Smooth muscle cell (in vitro differentiated cells): ENCODE data around the gene SCN4A. TPM values are rescaled to one million over a fixed set of nuclear protein-coding genes. Genes with fewer than 3 reads are reported as not detected.

ENCODE experiments used
- DNase-seq: peaks from one replicate; lab custom pipeline; 2025; ENCODE audit not compliant: unreplicated experiment; lab: John Stamatoyannopoulos, UW
- H2AFZ ChIP-seq: fragments of 200-600 bp; sonication (generic); 2 replicates; pipeline ENCODE4 v1.6.0; 2016; ENCODE audit warnings: antibody characterized with exemption, low read depth, mild to moderate bottlenecking
- H3F3A ChIP-seq: fragments of 200-600 bp; sonication (generic); 2 replicates; pipeline ENCODE4 v1.6.0; 2017; ENCODE audit warnings: antibody characterized with exemption, low read depth
- H3K27ac ChIP-seq: fragments of 200-600 bp; sonication (generic); 2 replicates; pipeline ENCODE4 v1.5.1; 2016; ENCODE audit warnings: low read depth, mild to moderate bottlenecking
- H3K27me3 ChIP-seq: fragments of 200-600 bp; sonication (generic); 2 replicates; pipeline ENCODE4 v1.6.1; 2016; ENCODE audit warnings: low read depth, mild to moderate bottlenecking
- H3K36me3 ChIP-seq: fragments of 200-600 bp; sonication (generic); 2 replicates; pipeline ENCODE4 v1.5.1; 2016; ENCODE audit warnings: low read depth
- H3K4me1 ChIP-seq: fragments of 200-600 bp; sonication (generic); 2 replicates; pipeline ENCODE4 v1.5.1; 2016; ENCODE audit warnings: low read depth
- H3K4me2 ChIP-seq: fragments of 200-600 bp; sonication (generic); 2 replicates; pipeline ENCODE4 v1.6.0; 2016; ENCODE audit warnings: mild to moderate bottlenecking
- H3K4me3 ChIP-seq: fragments of 200-600 bp; sonication (generic); 2 replicates; pipeline ENCODE4 v1.5.1; 2016; ENCODE audit warnings: mild to moderate bottlenecking
- H3K79me2 ChIP-seq: fragments of 200-600 bp; sonication (generic); 2 replicates; pipeline ENCODE4 v1.6.0; 2016; ENCODE audit warnings: low read depth, mild to moderate bottlenecking
- H3K9ac ChIP-seq: fragments of 200-600 bp; sonication (generic); 2 replicates; pipeline ENCODE4 v1.6.0; 2016; ENCODE audit warnings: low read depth
- H3K9me3 ChIP-seq: fragments of 200-600 bp; sonication (generic); replicated peaks from 2 replicates; pipeline ENCODE4 v1.5.1; 2016; ENCODE audit warnings: low read depth
- H4K20me1 ChIP-seq: fragments of 200-600 bp; sonication (generic); 2 replicates; pipeline ENCODE4 v1.6.0; 2016; ENCODE audit warnings: low read depth
- CTCF ChIP-seq: fragments of 200-600 bp; sonication (generic); IDR thresholded peaks from 2 replicates; pipeline ENCODE4 v1.5.1; 2017; ENCODE audit warnings: borderline replicate concordance, mild to moderate bottlenecking, antibody characterized with exemption; ENCODE audit not compliant: insufficient read depth, poor library complexity, severe bottlenecking
- WGBS: methylation state at CpG from one replicate; pipeline ENCODE4 v1.1.7; 2016; ENCODE audit warnings: low lambda C conversion rate; 5-methylcytosine and 5-hydroxymethylcytosine counted together
- polyA plus RNA-seq: library from polyadenylated mRNA; unstranded; fragments of >200 nt; fragmentation: Nextera tagmentation; extraction: Ambion mirVana; gene quantifications from 2 replicates; pipeline ENCODE4 v1.2.1, GENCODE V29; 2016
- total RNA-seq: library from RNA; depleted of rRNA; stranded (reverse); fragments of >200 nt; gene quantifications from 2 replicates; pipeline ENCODE4 v1.2.3, GENCODE V29; 2014

The SCN4A gene
- total and polyA plus RNA-seq, 2 experiments from 2014 or later: under 0.01 TPM; not detected in 1

DNA sequence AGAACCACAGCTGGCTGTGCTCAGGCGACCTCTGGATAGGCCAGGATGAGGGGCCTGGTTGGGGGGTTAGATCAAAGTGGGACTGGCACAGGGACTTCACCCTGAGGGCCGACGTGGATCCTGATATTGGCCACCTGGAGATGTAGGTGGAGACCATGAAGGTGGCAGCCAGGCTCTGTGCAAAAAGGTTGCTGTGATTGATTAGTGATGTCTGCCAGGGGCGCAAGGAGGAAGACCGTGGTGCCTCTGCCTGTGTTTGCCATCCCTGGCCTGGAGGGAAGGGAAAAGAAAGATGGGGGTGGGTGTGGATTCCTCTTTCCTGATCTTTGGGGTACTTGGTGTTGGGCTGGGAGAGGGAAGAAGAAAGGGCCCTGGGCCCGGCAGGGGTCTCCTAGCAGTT lies 529 bp upstream of the SCN4A start:
- H3K27ac ChIP-seq: no peak overlapping the region
- peaks cover 4% of the 10 kb centered on the region for H3K27me3 ChIP-seq
- no peaks in the 10 kb centered on the region for H3K36me3 ChIP-seq
- H3K9me3 ChIP-seq: no peaks in the 10 kb centered on the region
- no peaks in the 10 kb centered on the region for H3F3A ChIP-seq
- no peaks in the 10 kb centered on the region for H4K20me1 ChIP-seq
- H3K4me2 ChIP-seq: no peak overlapping the region
- no peak overlapping the region for H3K4me3 ChIP-seq
- no peak overlapping the region for H3K9ac ChIP-seq
- H3K4me1 ChIP-seq: no peaks in the 10 kb centered on the region
- 100% methylated on average over 6 of the region's 6 CpGs for WGBS
- H3K79me2 ChIP-seq: no peaks in the 10 kb centered on the region
- DNase-seq: no peak
- TF ChIP-seq CTCF: no peak
- H2AFZ ChIP-seq: no peak overlapping the region

GRCh38 chr17:63969278-63969677 lies 3.4 kb downstream of the SCN4A start:
- DNase-seq: no peak

GRCh38 chr17:63967953-63968352 lies 4.8 kb downstream of the SCN4A start:
- Histone ChIP-seq H3K4me1 (no peaks in the 10 kb centered on the region), H2AFZ (no peak overlapping the region), H3K9me3 (no peaks in the 10 kb centered on the region), H3K4me3 (no peak overlapping the region), H3K9ac (no peak overlapping the region), H3K27ac (no peak overlapping the region), H3K27me3 (no peaks in the 10 kb centered on the region), H3K79me2 (no peaks in the 10 kb centered on the region), H4K20me1 (no peaks in the 10 kb centered on the region), H3K36me3 (no peaks in the 10 kb centered on the region), H3F3A (no peaks in the 10 kb centered on the region), H3K4me2 (no peak overlapping the region)
- no peak for TF ChIP-seq CTCF
- no peak for DNase-seq
- WGBS: 93% methylated on average over 19 of the region's 19 CpGs

More at GRCh38 chr17:63969278-63969677, 3.4 kb downstream of the SCN4A start:
- Histone ChIP-seq H3K4me1 (no peaks in the 10 kb centered on the region), H2AFZ (no peak overlapping the region), H3K4me2 (no peak overlapping the region), H3K4me3 (no peak overlapping the region), H3K27me3 (no peaks in the 10 kb centered on the region), H3F3A (no peaks in the 10 kb centered on the region), H3K9ac (no peak overlapping the region), H3K79me2 (no peaks in the 10 kb centered on the region), H3K27ac (no peak overlapping the region), H3K36me3 (no peaks in the 10 kb centered on the region), H3K9me3 (no peaks in the 10 kb centered on the region), H4K20me1 (no peaks in the 10 kb centered on the region)
- WGBS: 92% methylated on average over 10 of the region's 10 CpGs
- no peak for TF ChIP-seq CTCF

GRCh38 chr17:63966646-63967264 lies 6.0 kb downstream of the SCN4A start:
- no peaks in the 10 kb centered on the region for H3F3A ChIP-seq
- no peak for DNase-seq
- TF ChIP-seq CTCF: no peak
- H4K20me1 ChIP-seq: no peaks in the 10 kb centered on the region
- no peak overlapping the region for H3K9ac ChIP-seq
- no peaks in the 10 kb centered on the region for H3K27me3 ChIP-seq
- 91% methylated on average over 11 of the region's 11 CpGs for WGBS
- no peak overlapping the region for H3K4me3 ChIP-seq
- H2AFZ ChIP-seq: no peak overlapping the region
- no peak overlapping the region for H3K4me2 ChIP-seq
- H3K36me3 ChIP-seq: no peaks in the 10 kb centered on the region
- no peaks in the 10 kb centered on the region for H3K9me3 ChIP-seq
- no peaks in the 10 kb centered on the region for H3K4me1 ChIP-seq
- no peak overlapping the region for H3K27ac ChIP-seq
- no peaks in the 10 kb centered on the region for H3K79me2 ChIP-seq
